ENCODE data around the gene ARHGAP11A.

Gene ARHGAP11A

DNA sequence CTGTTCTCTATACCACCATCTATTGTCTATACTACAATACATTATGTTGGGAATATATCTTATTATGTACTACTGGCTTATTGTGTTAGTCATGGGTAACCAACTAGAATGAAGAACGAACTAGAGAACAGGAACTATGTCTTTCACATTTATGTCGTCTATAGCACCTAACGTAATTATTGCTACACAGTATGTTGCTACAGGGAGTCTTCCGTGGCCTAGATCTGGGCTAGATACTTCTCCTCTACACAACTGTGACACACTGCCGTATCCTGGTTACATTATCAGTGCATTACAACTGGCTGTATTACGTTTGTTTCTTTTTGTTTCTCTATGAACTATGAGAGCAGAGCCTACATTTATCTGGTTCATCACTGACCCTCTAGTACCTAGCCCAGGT is 60.2 kb downstream of the ARHGAP11A start:
- H3K4me3 ChIP-seq (ENCODE audit: insufficient read depth, low read length, poor library complexity, severe bottlenecking), result no peak overlapping the region
- no peak overlapping the region for H3K4me2 ChIP-seq (ENCODE audit: low read depth, low read length, poor library complexity, severe bottlenecking)
- no peak overlapping the region for H2AFZ ChIP-seq (ENCODE audit: low read depth, low read length, severe bottlenecking)
- TF ChIP-seq EZH2phosphoT487 (conservative IDR thresholded peaks at IDR 0.05; ENCODE audit: low read length), result no peak
- TF ChIP-seq, protein P1, sequence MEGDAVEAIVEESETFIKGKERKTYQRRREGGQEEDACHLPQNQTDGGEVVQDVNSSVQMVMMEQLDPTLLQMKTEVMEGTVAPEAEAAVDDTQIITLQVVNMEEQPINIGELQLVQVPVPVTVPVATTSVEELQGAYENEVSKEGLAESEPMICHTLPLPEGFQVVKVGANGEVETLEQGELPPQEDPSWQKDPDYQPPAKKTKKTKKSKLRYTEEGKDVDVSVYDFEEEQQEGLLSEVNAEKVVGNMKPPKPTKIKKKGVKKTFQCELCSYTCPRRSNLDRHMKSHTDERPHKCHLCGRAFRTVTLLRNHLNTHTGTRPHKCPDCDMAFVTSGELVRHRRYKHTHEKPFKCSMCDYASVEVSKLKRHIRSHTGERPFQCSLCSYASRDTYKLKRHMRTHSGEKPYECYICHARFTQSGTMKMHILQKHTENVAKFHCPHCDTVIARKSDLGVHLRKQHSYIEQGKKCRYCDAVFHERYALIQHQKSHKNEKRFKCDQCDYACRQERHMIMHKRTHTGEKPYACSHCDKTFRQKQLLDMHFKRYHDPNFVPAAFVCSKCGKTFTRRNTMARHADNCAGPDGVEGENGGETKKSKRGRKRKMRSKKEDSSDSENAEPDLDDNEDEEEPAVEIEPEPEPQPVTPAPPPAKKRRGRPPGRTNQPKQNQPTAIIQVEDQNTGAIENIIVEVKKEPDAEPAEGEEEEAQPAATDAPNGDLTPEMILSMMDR (IDR thresholded peaks at IDR 0.05; ENCODE audit: insufficient read depth, low read length, poor library complexity, severe bottlenecking), result no peak
- H3K27ac ChIP-seq (ENCODE audit: low read depth, low read length), result no peak overlapping the region
- H4K20me1 ChIP-seq (ENCODE audit: low read depth, low read length), result no peaks in the 10 kb centered on the region
- H3F3A ChIP-seq (ENCODE audit: insufficient read depth), result no peaks in the 10 kb centered on the region
- H3K9me2 ChIP-seq (replicated peaks; ENCODE audit: insufficient read depth, low read length), result no peaks in the 10 kb centered on the region
- H3K79me2 ChIP-seq (ENCODE audit: insufficient read depth, low read length), result no peaks in the 10 kb centered on the region
- H3K36me3 ChIP-seq (ENCODE audit: low read length), result no peaks in the 10 kb centered on the region
- H3K9me3 ChIP-seq (ENCODE audit: insufficient read depth, low read length), result no peaks in the 10 kb centered on the region
- H3K27me3 ChIP-seq (ENCODE audit: low read length), result no peaks in the 10 kb centered on the region
- no peak overlapping the region for H3K9ac ChIP-seq (ENCODE audit: low read length)

DNA sequence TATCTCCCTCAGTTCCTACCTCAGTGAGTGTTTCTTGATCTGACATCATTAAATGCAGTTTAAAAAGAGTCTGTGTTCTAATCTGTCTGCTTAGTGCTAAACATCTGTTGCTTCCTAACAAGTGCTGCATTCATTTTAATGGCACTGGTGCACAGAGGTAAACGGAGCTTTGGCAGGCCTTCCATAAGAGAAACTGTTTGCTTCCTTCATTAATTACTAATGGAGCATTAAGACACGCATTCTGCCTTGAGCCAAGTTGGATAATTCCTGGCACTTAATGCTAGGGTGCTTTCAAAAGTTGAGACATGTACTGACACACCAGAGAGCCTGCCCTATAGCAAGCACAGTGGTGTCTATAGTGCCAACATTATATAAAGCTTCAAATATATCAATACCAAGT is 60.9 kb downstream of the ARHGAP11A start:
- Histone ChIP-seq H4K20me1 (ENCODE audit: low read depth, low read length) (no peaks in the 10 kb centered on the region), H2AFZ (ENCODE audit: low read depth, low read length, severe bottlenecking) (no peak overlapping the region), H3K9me2 (replicated peaks; ENCODE audit: insufficient read depth, low read length) (no peaks in the 10 kb centered on the region), H3K4me2 (ENCODE audit: low read depth, low read length, poor library complexity, severe bottlenecking) (no peak overlapping the region), H3K9me3 (ENCODE audit: insufficient read depth, low read length) (no peaks in the 10 kb centered on the region), H3K4me3 (ENCODE audit: insufficient read depth, low read length, poor library complexity, severe bottlenecking) (no peak overlapping the region), H3K36me3 (ENCODE audit: low read length) (no peaks in the 10 kb centered on the region), H3F3A (ENCODE audit: insufficient read depth) (no peaks in the 10 kb centered on the region), H3K27ac (ENCODE audit: low read depth, low read length) (no peak overlapping the region), H3K9ac (ENCODE audit: low read length) (no peak overlapping the region), H3K79me2 (ENCODE audit: insufficient read depth, low read length) (no peaks in the 10 kb centered on the region), H3K27me3 (ENCODE audit: low read length) (no peaks in the 10 kb centered on the region)
- TF ChIP-seq, protein P1 (IDR thresholded peaks at IDR 0.05; ENCODE audit: insufficient read depth, low read length, poor library complexity, severe bottlenecking), result no peak
- TF ChIP-seq EZH2phosphoT487 (conservative IDR thresholded peaks at IDR 0.05; ENCODE audit: low read length), result no peak

DNA sequence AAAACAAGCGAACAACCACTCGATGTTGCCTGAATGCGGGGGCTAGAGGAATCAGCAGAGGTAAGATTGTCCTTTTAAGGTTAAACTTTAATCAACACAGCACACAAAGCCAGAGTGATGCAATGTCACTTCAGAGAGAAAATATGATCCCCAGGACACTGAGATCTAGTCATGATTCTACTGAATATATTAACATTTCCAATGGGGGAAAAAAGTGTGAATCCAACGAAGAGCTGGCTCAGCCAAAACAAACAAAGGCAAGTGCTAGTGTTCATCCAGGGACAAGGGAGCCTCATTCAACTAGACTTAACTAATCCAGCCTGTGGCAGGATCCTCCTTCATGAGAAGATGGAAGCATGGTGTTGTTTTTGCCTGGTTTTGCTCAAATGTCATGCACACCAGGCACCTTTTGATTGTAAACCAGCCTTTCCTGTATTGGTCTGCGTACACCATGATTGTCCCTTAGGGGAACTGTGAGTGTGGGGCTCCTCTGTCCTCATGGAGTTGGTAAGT is 62.0 kb downstream of the ARHGAP11A start:
- H3K9me3 ChIP-seq (ENCODE audit: insufficient read depth, low read length), result no peaks in the 10 kb centered on the region
- no peaks in the 10 kb centered on the region for H3K36me3 ChIP-seq (ENCODE audit: low read length)
- no peaks in the 10 kb centered on the region for H3K9me2 ChIP-seq (replicated peaks; ENCODE audit: insufficient read depth, low read length)
- H3F3A ChIP-seq (ENCODE audit: insufficient read depth), result no peaks in the 10 kb centered on the region
- H3K27ac ChIP-seq (ENCODE audit: low read depth, low read length), result no peak overlapping the region
- no peaks in the 10 kb centered on the region for H3K27me3 ChIP-seq (ENCODE audit: low read length)
- H4K20me1 ChIP-seq (ENCODE audit: low read depth, low read length), result no peaks in the 10 kb centered on the region
- TF ChIP-seq EZH2phosphoT487 (conservative IDR thresholded peaks at IDR 0.05; ENCODE audit: low read length), result no peak
- TF ChIP-seq, protein P1 (IDR thresholded peaks at IDR 0.05; ENCODE audit: insufficient read depth, low read length, poor library complexity, severe bottlenecking), result no peak
- no peak overlapping the region for H2AFZ ChIP-seq (ENCODE audit: low read depth, low read length, severe bottlenecking)
- H3K79me2 ChIP-seq (ENCODE audit: insufficient read depth, low read length), result no peaks in the 10 kb centered on the region
- H3K9ac ChIP-seq (ENCODE audit: low read length), result no peak overlapping the region
- H3K4me2 ChIP-seq (ENCODE audit: low read depth, low read length, poor library complexity, severe bottlenecking), result no peak overlapping the region
- H3K4me3 ChIP-seq (ENCODE audit: insufficient read depth, low read length, poor library complexity, severe bottlenecking), result no peak overlapping the region
